ENCODE results near the gene CHCHD5. TPM values are rescaled to one million over a fixed set of nuclear protein-coding genes. Genes with fewer than 3 reads are reported as not detected.
"Not testable (repeated sequence)": the region's sequence is repeated elsewhere in the genome, so short reads cannot be mapped to it uniquely, and the experiment has no call there.

CHCHD5 gene
- total RNA-seq, 1 experiment from 2014 or later, result 33.2 TPM

DNA sequence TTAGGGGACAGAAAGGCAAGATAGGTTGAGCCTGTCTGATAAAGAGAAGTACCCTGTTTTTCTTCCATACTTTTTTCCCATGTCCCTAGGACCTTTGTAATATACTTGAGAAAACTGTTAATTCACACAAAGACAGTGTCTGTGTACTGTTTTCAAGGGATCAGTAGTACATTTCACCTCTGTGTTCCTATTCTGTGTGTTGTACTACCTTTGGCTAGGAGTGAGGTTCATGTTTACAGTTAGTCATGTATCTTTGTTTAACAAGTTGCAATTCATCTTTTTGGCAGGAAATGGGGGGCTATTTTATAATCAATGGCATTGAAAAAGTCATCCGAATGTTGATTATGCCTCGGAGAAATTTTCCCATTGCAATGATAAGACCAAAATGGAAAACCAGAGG is 35.4 kb upstream of the CHCHD5 start (continued):
- TF ChIP-seq TP53 (CRISPR knock-in tag; IDR thresholded peaks at IDR 0.05) (no peak), SOX15 (CRISPR knock-in tag; IDR thresholded peaks at IDR 0.05) (no peak), ETV6 (CRISPR knock-in tag; IDR thresholded peaks at IDR 0.05) (no peak)
- TF ChIP-seq, protein P1, sequence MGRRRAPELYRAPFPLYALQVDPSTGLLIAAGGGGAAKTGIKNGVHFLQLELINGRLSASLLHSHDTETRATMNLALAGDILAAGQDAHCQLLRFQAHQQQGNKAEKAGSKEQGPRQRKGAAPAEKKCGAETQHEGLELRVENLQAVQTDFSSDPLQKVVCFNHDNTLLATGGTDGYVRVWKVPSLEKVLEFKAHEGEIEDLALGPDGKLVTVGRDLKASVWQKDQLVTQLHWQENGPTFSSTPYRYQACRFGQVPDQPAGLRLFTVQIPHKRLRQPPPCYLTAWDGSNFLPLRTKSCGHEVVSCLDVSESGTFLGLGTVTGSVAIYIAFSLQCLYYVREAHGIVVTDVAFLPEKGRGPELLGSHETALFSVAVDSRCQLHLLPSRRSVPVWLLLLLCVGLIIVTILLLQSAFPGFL (CRISPR knock-in tag; IDR thresholded peaks at IDR 0.05; ENCODE audit: borderline replicate concordance), result no peak

DNA sequence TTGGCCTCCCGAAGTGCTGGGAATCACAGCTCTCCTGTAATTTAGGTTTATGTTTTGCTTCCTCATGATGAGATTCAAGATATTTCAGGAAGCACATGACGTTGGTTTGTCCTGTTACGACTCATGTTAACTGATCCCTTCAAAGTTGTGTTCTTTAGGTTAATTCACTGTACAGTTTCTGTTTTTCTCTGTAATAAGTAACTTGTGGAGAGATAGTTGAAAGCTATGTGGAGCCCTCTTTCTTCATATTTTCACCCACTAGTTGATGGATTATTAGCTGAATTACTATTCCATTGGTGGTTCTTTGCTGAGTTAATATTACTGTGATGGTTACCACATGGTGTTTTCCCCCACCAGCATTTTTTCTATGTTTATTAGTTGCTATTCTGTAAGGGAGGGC is 18.3 kb upstream of the CHCHD5 start:
- H3K36me3 Mint-ChIP-seq, result peaks cover 77% of the 10 kb centered on the region
- TF ChIP-seq, protein P2, sequence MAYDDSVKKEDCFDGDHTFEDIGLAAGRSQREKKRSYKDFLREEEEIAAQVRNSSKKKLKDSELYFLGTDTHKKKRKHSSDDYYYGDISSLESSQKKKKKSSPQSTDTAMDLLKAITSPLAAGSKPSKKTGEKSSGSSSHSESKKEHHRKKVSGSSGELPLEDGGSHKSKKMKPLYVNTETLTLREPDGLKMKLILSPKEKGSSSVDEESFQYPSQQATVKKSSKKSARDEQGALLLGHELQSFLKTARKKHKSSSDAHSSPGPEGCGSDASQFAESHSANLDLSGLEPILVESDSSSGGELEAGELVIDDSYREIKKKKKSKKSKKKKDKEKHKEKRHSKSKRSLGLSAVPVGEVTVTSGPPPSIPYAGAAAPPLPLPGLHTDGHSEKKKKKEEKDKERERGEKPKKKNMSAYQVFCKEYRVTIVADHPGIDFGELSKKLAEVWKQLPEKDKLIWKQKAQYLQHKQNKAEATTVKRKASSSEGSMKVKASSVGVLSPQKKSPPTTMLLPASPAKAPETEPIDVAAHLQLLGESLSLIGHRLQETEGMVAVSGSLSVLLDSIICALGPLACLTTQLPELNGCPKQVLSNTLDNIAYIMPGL (CRISPR knock-in tag; IDR thresholded peaks at IDR 0.05), result no peak
- TF ChIP-seq NR2C2 (CRISPR knock-in tag; IDR thresholded peaks at IDR 0.05), result no peak
- TF ChIP-seq, protein P3, sequence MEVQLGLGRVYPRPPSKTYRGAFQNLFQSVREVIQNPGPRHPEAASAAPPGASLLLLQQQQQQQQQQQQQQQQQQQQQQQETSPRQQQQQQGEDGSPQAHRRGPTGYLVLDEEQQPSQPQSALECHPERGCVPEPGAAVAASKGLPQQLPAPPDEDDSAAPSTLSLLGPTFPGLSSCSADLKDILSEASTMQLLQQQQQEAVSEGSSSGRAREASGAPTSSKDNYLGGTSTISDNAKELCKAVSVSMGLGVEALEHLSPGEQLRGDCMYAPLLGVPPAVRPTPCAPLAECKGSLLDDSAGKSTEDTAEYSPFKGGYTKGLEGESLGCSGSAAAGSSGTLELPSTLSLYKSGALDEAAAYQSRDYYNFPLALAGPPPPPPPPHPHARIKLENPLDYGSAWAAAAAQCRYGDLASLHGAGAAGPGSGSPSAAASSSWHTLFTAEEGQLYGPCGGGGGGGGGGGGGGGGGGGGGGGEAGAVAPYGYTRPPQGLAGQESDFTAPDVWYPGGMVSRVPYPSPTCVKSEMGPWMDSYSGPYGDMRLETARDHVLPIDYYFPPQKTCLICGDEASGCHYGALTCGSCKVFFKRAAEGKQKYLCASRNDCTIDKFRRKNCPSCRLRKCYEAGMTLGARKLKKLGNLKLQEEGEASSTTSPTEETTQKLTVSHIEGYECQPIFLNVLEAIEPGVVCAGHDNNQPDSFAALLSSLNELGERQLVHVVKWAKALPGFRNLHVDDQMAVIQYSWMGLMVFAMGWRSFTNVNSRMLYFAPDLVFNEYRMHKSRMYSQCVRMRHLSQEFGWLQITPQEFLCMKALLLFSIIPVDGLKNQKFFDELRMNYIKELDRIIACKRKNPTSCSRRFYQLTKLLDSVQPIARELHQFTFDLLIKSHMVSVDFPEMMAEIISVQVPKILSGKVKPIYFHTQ (CRISPR knock-in tag; IDR thresholded peaks at IDR 0.05), result no peak
- TF ChIP-seq IRF2 (CRISPR knock-in tag; IDR thresholded peaks at IDR 0.05; ENCODE audit: borderline replicate concordance, low read depth), result no peak
- no peak for TF ChIP-seq HMGA2 (CRISPR knock-in tag; IDR thresholded peaks at IDR 0.05)
- CTCF ChIA-PET, result interaction anchor here (0.6 kb wide), 1 partner anchor 46 kb away, joined by 5 read pairs; no protein-coding TSS in a partner anchor
- no peak overlapping the region for H3K27ac Mint-ChIP-seq
- H3K9me3 Mint-ChIP-seq, result no peaks in the 10 kb centered on the region
- DNase-seq (ENCODE audit: low spot score) (no peak), ATAC-seq (no peak)
- no peaks in the 10 kb centered on the region for H3K4me1 Mint-ChIP-seq
- POLR2A ChIA-PET, result no interaction called here
- H3K4me3 Mint-ChIP-seq, result no peak overlapping the region
- H3K27me3 Mint-ChIP-seq (ENCODE audit: low read depth), result no peaks in the 10 kb centered on the region

DNA sequence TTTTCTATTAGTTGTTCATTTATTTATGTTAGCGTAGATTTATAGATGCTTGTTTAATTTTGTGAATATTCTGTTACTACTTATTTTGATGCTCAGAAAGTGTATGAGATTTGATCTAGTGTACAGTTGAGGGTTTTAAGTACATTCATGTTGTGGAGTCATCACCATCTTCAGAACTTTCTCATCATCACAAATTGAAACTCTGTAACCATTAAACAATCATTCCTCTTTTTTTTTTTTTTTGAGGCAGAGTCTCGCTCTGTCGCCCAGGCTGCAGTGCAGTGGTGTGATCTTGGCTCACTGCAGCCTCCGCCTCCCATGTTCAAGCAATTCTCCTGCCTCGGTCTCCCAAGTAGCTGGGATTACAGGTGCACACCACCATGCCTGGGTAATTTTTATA is 17.9 kb upstream of the CHCHD5 start:
- H3K4me3 Mint-ChIP-seq; H3K9me3 Mint-ChIP-seq; H3K4me1 Mint-ChIP-seq; H3K27ac Mint-ChIP-seq; H3K27me3 Mint-ChIP-seq (ENCODE audit: low read depth); POLR2A ChIA-PET; DNase-seq (ENCODE audit: low spot score); ATAC-seq: not testable (repeated sequence)
- peaks cover 77% of the 10 kb centered on the region for H3K36me3 Mint-ChIP-seq
- CTCF ChIA-PET, result interaction anchor here (0.6 kb wide), 1 partner anchor 46 kb away, joined by 5 read pairs; no protein-coding TSS in a partner anchor

DNA sequence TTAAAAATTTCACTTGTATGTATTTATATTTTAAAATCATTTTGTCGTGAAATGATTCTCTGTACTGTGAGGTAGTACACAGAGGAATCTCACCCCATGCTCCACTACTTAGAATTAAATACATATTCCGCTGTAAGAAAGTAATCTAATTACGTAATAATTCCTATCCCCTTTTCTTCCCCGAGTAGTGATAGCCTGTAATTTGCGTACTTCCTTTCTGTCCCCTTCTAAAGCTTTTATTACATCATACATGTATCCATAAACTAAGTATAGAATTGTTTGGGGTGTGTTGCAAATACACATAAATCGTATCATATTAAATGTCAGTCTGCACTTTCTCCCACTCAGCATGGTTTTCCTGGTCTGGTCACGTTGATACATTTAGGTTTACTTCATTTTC is 12.4 kb upstream of the CHCHD5 start:
- no peak for DNase-seq (ENCODE audit: low spot score)
- H3K4me1 Mint-ChIP-seq, result no peaks in the 10 kb centered on the region
- no peak overlapping the region for H3K4me3 Mint-ChIP-seq
- no peak for ATAC-seq
- H3K27me3 Mint-ChIP-seq (ENCODE audit: low read depth), result no peaks in the 10 kb centered on the region
- H3K9me3 Mint-ChIP-seq, result no peaks in the 10 kb centered on the region
- POLR2A ChIA-PET, result no interaction called here
- CTCF ChIA-PET, result no interaction called here
- H3K27ac Mint-ChIP-seq, result no peak overlapping the region
- peaks cover 83% of the 10 kb centered on the region for H3K36me3 Mint-ChIP-seq
- TF ChIP-seq ZBTB21 (CRISPR knock-in tag; IDR thresholded peaks at IDR 0.05; ENCODE audit: borderline replicate concordance) (no peak), SP1 (CRISPR knock-in tag; conservative IDR thresholded peaks at IDR 0.05) (no peak), TEAD1 (CRISPR knock-in tag; IDR thresholded peaks at IDR 0.05) (no peak), GABPB1 (CRISPR knock-in tag; IDR thresholded peaks at IDR 0.05) (no peak), ELF4 (CRISPR knock-in tag; IDR thresholded peaks at IDR 0.05; ENCODE audit: low read depth) (no peak), TEAD4 (CRISPR knock-in tag; IDR thresholded peaks at IDR 0.05) (no peak)
- TF ChIP-seq, protein P4, sequence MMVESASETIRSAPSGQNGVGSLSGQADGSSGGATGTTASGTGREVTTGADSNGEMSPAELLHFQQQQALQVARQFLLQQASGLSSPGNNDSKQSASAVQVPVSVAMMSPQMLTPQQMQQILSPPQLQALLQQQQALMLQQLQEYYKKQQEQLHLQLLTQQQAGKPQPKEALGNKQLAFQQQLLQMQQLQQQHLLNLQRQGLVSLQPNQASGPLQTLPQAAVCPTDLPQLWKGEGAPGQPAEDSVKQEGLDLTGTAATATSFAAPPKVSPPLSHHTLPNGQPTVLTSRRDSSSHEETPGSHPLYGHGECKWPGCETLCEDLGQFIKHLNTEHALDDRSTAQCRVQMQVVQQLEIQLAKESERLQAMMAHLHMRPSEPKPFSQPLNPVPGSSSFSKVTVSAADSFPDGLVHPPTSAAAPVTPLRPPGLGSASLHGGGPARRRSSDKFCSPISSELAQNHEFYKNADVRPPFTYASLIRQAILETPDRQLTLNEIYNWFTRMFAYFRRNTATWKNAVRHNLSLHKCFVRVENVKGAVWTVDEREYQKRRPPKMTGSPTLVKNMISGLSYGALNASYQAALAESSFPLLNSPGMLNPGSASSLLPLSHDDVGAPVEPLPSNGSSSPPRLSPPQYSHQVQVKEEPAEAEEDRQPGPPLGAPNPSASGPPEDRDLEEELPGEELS (CRISPR knock-in tag; IDR thresholded peaks at IDR 0.05), result no peak
- TF ChIP-seq, protein P3 (CRISPR knock-in tag; IDR thresholded peaks at IDR 0.05), result no peak
- TF ChIP-seq, protein P5, sequence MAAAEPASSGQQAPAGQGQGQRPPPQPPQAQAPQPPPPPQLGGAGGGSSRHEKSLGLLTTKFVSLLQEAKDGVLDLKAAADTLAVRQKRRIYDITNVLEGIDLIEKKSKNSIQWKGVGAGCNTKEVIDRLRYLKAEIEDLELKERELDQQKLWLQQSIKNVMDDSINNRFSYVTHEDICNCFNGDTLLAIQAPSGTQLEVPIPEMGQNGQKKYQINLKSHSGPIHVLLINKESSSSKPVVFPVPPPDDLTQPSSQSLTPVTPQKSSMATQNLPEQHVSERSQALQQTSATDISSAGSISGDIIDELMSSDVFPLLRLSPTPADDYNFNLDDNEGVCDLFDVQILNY (CRISPR knock-in tag; IDR thresholded peaks at IDR 0.05), result no peak
- TF ChIP-seq, protein P6, sequence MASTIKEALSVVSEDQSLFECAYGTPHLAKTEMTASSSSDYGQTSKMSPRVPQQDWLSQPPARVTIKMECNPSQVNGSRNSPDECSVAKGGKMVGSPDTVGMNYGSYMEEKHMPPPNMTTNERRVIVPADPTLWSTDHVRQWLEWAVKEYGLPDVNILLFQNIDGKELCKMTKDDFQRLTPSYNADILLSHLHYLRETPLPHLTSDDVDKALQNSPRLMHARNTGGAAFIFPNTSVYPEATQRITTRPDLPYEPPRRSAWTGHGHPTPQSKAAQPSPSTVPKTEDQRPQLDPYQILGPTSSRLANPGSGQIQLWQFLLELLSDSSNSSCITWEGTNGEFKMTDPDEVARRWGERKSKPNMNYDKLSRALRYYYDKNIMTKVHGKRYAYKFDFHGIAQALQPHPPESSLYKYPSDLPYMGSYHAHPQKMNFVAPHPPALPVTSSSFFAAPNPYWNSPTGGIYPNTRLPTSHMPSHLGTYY (CRISPR knock-in tag; IDR thresholded peaks at IDR 0.05), result no peak

Data from WTC11 (cell line).